GM12878 (cell line): ENCODE results near the gene HLA-DMA. TPM values are rescaled to one million over a fixed set of nuclear protein-coding genes. Genes with fewer than 3 reads are reported as not detected.

ENCODE experiments used
- BACH1 ChIP-seq: fragments of 450-650 bp; IDR thresholded peaks from 2 replicates; pipeline ENCODE4 v1.6.1; 2017; ENCODE audit warnings: mild to moderate bottlenecking, borderline replicate concordance
- BMI1 ChIP-seq: fragments of 450-650 bp; IDR thresholded peaks from 2 replicates; pipeline ENCODE4 v1.6.1; 2016; ENCODE audit warnings: mild to moderate bottlenecking, moderate library complexity, borderline replicate concordance
- BRCA1 ChIP-seq: IDR thresholded peaks from 2 replicates; pipeline ENCODE4 v1.6.1; 2011; ENCODE audit warnings: low read depth, low read length, improper control_type of control experiment
- CHD1 ChIP-seq: IDR thresholded peaks from 2 replicates; pipeline ENCODE4 v1.6.1; 2012; ENCODE audit warnings: low read depth, low read length, improper control_type of control experiment
- CUX1 ChIP-seq: IDR thresholded peaks from 2 replicates; pipeline ENCODE4 v1.6.1; 2012; ENCODE audit warnings: improper control_type of control experiment, low read depth, low read length; ENCODE audit not compliant: insufficient replicate concordance
- GATAD2B ChIP-seq: fragments of 450-650 bp; conservative IDR thresholded peaks from 2 replicates; pipeline ENCODE4 v1.6.1; 2017; ENCODE audit warnings: low read depth, mild to moderate bottlenecking, moderate library complexity
- IKZF2 ChIP-seq, 2 experiments: fragments of 450-650 bp; IDR thresholded peaks; 2 replicates each; pipeline ENCODE4 v1.6.1; 2017; ENCODE audit warnings: mild to moderate bottlenecking in 2 of 2, moderate library complexity in 2 of 2
- MLLT1 ChIP-seq: fragments of 450-650 bp; IDR thresholded peaks from 2 replicates; pipeline ENCODE4 v1.6.1; 2016; ENCODE audit warnings: mild to moderate bottlenecking
- PAX8 ChIP-seq: fragments of 450-650 bp; IDR thresholded peaks from 2 replicates; pipeline ENCODE4 v1.6.1; 2017; ENCODE audit warnings: mild to moderate bottlenecking, moderate library complexity
- PKNOX1 ChIP-seq: fragments of 450-650 bp; IDR thresholded peaks from 2 replicates; pipeline ENCODE4 v1.6.1; 2016; ENCODE audit warnings: mild to moderate bottlenecking
- PRDM15 ChIP-seq: fragments of 450-650 bp; formaldehyde crosslinking; IDR thresholded peaks from 2 replicates; pipeline ENCODE4 v1.4.0; 2020; ENCODE audit warnings: mild to moderate bottlenecking, moderate library complexity
- SMAD1 ChIP-seq: fragments of 450-650 bp; IDR thresholded peaks from 2 replicates; pipeline ENCODE4 v1.6.1; 2018; ENCODE audit warnings: mild to moderate bottlenecking, low read depth; ENCODE audit not compliant: partially characterized antibody
- SMAD5 ChIP-seq: IDR thresholded peaks from 2 replicates; pipeline ENCODE4 v1.6.1; 2016; ENCODE audit warnings: antibody characterized with exemption, low read depth
- SUZ12 ChIP-seq: fragments of 200-600 bp; sonication (generic); IDR thresholded peaks from one replicate; pipeline ENCODE4 v1.6.1; 2018; ENCODE audit warnings: antibody characterized with exemption, mild to moderate bottlenecking; ENCODE audit not compliant: unreplicated experiment
- TCF12 ChIP-seq: IDR thresholded peaks from 2 replicates; pipeline ENCODE4 v1.6.1; 2011; ENCODE audit warnings: low read depth, mild to moderate bottlenecking, low read length
- YY1 ChIP-seq: IDR thresholded peaks from 2 replicates; pipeline ENCODE4 v1.6.1; 2011; ENCODE audit warnings: low read depth, mild to moderate bottlenecking, low read length
- polyA plus RNA-seq, 11 experiments: library from polyadenylated mRNA; depleted of rRNA in 4 of 11; unstranded in 6 of 11; stranded (reverse) in 5 of 11; fragments of >200 nt; fragmentation: Nextera tagmentation in 4 of 11; fragmentation: Illumina TruSeq in 1 of 11; extraction: Ambion mirVana in 4 of 11; extraction: Trizol in 1 of 11; gene quantifications; 1 replicate in 1 of 11; 2 replicates in 10 of 11; pipeline versions ENCODE4 v1.2.1 to v1.2.3, GENCODE V29; 2011 to 2016; ENCODE audit warnings: inconsistent platforms in 2 of 11, missing spikeins in 2 of 11, low read depth in 1 of 11
- total RNA-seq, 4 experiments: library from RNA; depleted of rRNA in 3 of 4; stranded (reverse); fragments of >200 nt in 3 of 4; fragmentation: Illumina TruSeq in 1 of 4; extraction: Trizol in 1 of 4; gene quantifications; 2 replicates each; pipeline versions ENCODE4 v1.2.1 to v1.2.3, GENCODE V29; 2013 to 2021

Gene HLA-DMA
- total and polyA plus RNA-seq, 10 of the 15 experiments (the other 5 are each of a cell fraction or from before 2014, with no cell fraction given) = 177 to 552 (median 309) TPM

- no peak for TF ChIP-seq IKZF2 (IDR thresholded peaks at IDR 0.05)
- TF ChIP-seq CUX1 = no peak
- TF ChIP-seq CHD1 = peak; percentile 95
- 0 out of 2 replicates have a peak, but pooled peaks have one; percentile 44 for TF ChIP-seq GATAD2B
- 0 out of 2 replicates have a peak, but pooled peaks have one; percentile 48 for TF ChIP-seq SMAD5
- TF ChIP-seq YY1 = peak; percentile 97; the same call in 1 of the 2 replicates
- no peak for TF ChIP-seq PKNOX1
- TF ChIP-seq SMAD1 = peak; percentile 55
- TF ChIP-seq MLLT1 = peak; percentile 97
- 0 out of 2 replicates have a peak, but pooled peaks have one; percentile 33 for TF ChIP-seq TCF12
- no peak for TF ChIP-seq BACH1
- TF ChIP-seq PRDM15 (CRISPR knock-in tag) = peak; percentile 48; the same call in 1 of the 2 replicates
- TF ChIP-seq PAX8 = peak; percentile 92
- TF ChIP-seq BMI1 = peak; percentile 69
- no peak for TF ChIP-seq SUZ12
- no peak for TF ChIP-seq BRCA1
These were observed 18.3 kb upstream of the HLA-DMA start (continued) for GRCh38 chr6:32971242-32971580.
